Fibroblast of skin of back (primary cell): ENCODE measurements around the gene CYTH3.
A peak's percentile ranks its signal among the peaks of the same experiment; 100 is the strongest.
"Not testable (repeated sequence)": the region's sequence is repeated elsewhere in the genome, so short reads cannot be mapped to it uniquely, and the experiment has no call there.

Source experiments
- DNase-seq: peaks from one replicate; pipeline ENCODE4 v3.0.0-alpha.2; 2013

The CYTH3 gene

GRCh38 chr7:6164491-6164890, 107.9 kb downstream of the CYTH3 start:
- DNase-seq: no peak

GRCh38 chr7:6164010-6164409, 108.4 kb downstream of the CYTH3 start:
- no peak for DNase-seq

- no peak for DNase-seq
These were observed 109.0 kb downstream of the CYTH3 start for GRCh38 chr7:6163402-6163801.

- DNase-seq: no peak
These were observed 109.6 kb downstream of the CYTH3 start for GRCh38 chr7:6162650-6163366.

GRCh38 chr7:6162331-6162620, 110.1 kb downstream of the CYTH3 start:
- DNase-seq: no peak

GRCh38 chr7:6161463-6162330, 110.7 kb downstream of the CYTH3 start:
- DNase-seq: no peak

- DNase-seq: peak; percentile 82
These were observed 112.2 kb downstream of the CYTH3 start for GRCh38 chr7:6160191-6160623.

- no peak for DNase-seq
These were observed 112.8 kb downstream of the CYTH3 start for GRCh38 chr7:6159524-6160031.

GRCh38 chr7:6159097-6159483, 113.3 kb downstream of the CYTH3 start:
- no peak for DNase-seq

GRCh38 chr7:6158424-6159096, 113.9 kb downstream of the CYTH3 start:
- no peak for DNase-seq

- DNase-seq: no peak
These were observed 114.6 kb downstream of the CYTH3 start for GRCh38 chr7:6157685-6158423.

GRCh38 chr7:6156734-6157133, 115.7 kb downstream of the CYTH3 start:
- DNase-seq: no peak

- no peak for DNase-seq
These were observed 116.8 kb downstream of the CYTH3 start for GRCh38 chr7:6155596-6155995.

- DNase-seq: no peak
These were observed 117.7 kb downstream of the CYTH3 start for GRCh38 chr7:6154542-6155404.

- DNase-seq: no peak
These were observed 118.5 kb downstream of the CYTH3 start for GRCh38 chr7:6153646-6154541.

GRCh38 chr7:6151994-6152735, 120.3 kb downstream of the CYTH3 start:
- no peak for DNase-seq

- DNase-seq: not testable (repeated sequence)
These were observed 120.9 kb downstream of the CYTH3 start for GRCh38 chr7:6151527-6151926.

GRCh38 chr7:6149996-6150395, 122.4 kb downstream of the CYTH3 start:
- no peak for DNase-seq

- no peak for DNase-seq
These were observed 123.6 kb downstream of the CYTH3 start for GRCh38 chr7:6148724-6149360.
